CD14-positive monocyte (primary cell): Measurements from ENCODE around the gene VARS1. TPM values are rescaled to one million over a fixed set of nuclear protein-coding genes. Genes with fewer than 3 reads are reported as not detected.
A peak's percentile ranks its signal among the peaks of the same experiment; 100 is the strongest.

ENCODE experiments used
- DNase-seq, 3 donors: peaks; one replicate each; pipeline ENCODE4 v3.0.0-alpha.2; 2011 to 2022
- H2AFZ ChIP-seq: 2 replicates; pipeline ENCODE4 v1.6.0; 2012; ENCODE audit warnings: mild to moderate bottlenecking, low read depth, low read length, inconsistent platforms; ENCODE audit not compliant: insufficient read depth, poor library complexity, severe bottlenecking
- H3K27ac ChIP-seq, 2 donors: 1 replicate in 1 of 2; 2 replicates in 1 of 2; pipeline ENCODE4 v1.5.1; 2012 to 2013; ENCODE audit warnings: low read length in 2 of 2, control low read depth in 1 of 2, inconsistent platforms in 1 of 2, low read depth in 1 of 2, mild to moderate bottlenecking in 1 of 2
- H3K27me3 ChIP-seq, 2 donors: one replicate each; pipeline versions ENCODE4 v1.6.0 to v1.6.1; 2011 to 2013; ENCODE audit warnings: low read length in 2 of 2; ENCODE audit not compliant: control insufficient read depth in 2 of 2, insufficient read depth in 2 of 2
- H3K36me3 ChIP-seq, 2 donors: replicated peaks in 1 of 2; 1 replicate in 1 of 2; 2 replicates in 1 of 2; pipeline versions ENCODE4 v1.5.1 to v1.6.1; 2012 to 2013; ENCODE audit warnings: low read length in 2 of 2, control low read depth in 1 of 2, inconsistent platforms in 1 of 2, mild to moderate bottlenecking in 1 of 2; ENCODE audit not compliant: insufficient read depth in 2 of 2, control insufficient read depth in 1 of 2
- H3K4me1 ChIP-seq, 2 donors: 1 replicate in 1 of 2; 2 replicates in 1 of 2; pipeline versions ENCODE4 v1.5.1 to v1.6.1; 2012 to 2013; ENCODE audit warnings: low read length in 2 of 2, control low read depth in 1 of 2, inconsistent platforms in 1 of 2, mild to moderate bottlenecking in 1 of 2, moderate library complexity in 1 of 2; ENCODE audit not compliant: insufficient read depth in 2 of 2, control insufficient read depth in 1 of 2
- H3K4me2 ChIP-seq: replicated peaks from 2 replicates; pipeline ENCODE3; 2012; ENCODE audit warnings: low read length, moderate library complexity, mild to moderate bottlenecking; ENCODE audit not compliant: poor library complexity, severe bottlenecking; ENCODE audit errors: extremely low read depth
- H3K4me3 ChIP-seq, 3 experiments: fragments of 200-600 bp in 1 of 3; sonication (generic) in 1 of 3; replicated peaks in 1 of 3; 1 replicate in 2 of 3; 2 replicates in 1 of 3; pipeline ENCODE4 v1.5.1; 2011 to 2013; ENCODE audit warnings: low read length in 3 of 3, mild to moderate bottlenecking in 3 of 3, control low read depth in 2 of 3, low read depth in 2 of 3, inconsistent platforms in 1 of 3, moderate library complexity in 1 of 3
- H3K79me2 ChIP-seq: 2 replicates; pipeline ENCODE4 v1.6.0; 2012; ENCODE audit warnings: mild to moderate bottlenecking, control low read depth, inconsistent platforms, low read length, moderate library complexity; ENCODE audit not compliant: insufficient read depth
- H3K9ac ChIP-seq: 2 replicates; pipeline ENCODE4 v1.6.0; 2017; ENCODE audit warnings: low read length, mild to moderate bottlenecking; ENCODE audit not compliant: insufficient read depth, poor library complexity, severe bottlenecking
- H3K9me3 ChIP-seq, 2 donors: replicated peaks in 1 of 2; 1 replicate in 1 of 2; 2 replicates in 1 of 2; pipeline versions ENCODE4 v1.5.1 to v1.6.1; 2012 to 2013; ENCODE audit warnings: low read length in 2 of 2, control low read depth in 1 of 2; ENCODE audit not compliant: control insufficient read depth in 1 of 2, insufficient read depth in 1 of 2
- H4K20me1 ChIP-seq: 2 replicates; pipeline ENCODE4 v1.6.0; 2012; ENCODE audit warnings: mild to moderate bottlenecking, low read length, control low read depth, moderate library complexity; ENCODE audit not compliant: insufficient read depth
- H3K27ac Mint-ChIP-seq, 7 donors: one replicate each; pipeline ENCODE4 v1.8.0; 2020; ENCODE audit warnings: mild to moderate bottlenecking in 7 of 7, mixed read lengths in 7 of 7, moderate library complexity in 6 of 7, inconsistent platforms in 2 of 7
- H3K27me3 Mint-ChIP-seq, 3 donors: one replicate each; pipeline ENCODE4 v1.8.0; 2021 to 2022; ENCODE audit warnings: low read depth in 3 of 3, mild to moderate bottlenecking in 3 of 3, mixed read lengths in 3 of 3, moderate library complexity in 3 of 3, inconsistent platforms in 1 of 3
- H3K36me3 Mint-ChIP-seq, 2 donors: one replicate each; pipeline ENCODE4 v1.8.0; 2020; ENCODE audit warnings: mixed read lengths in 2 of 2, inconsistent platforms in 1 of 2, mild to moderate bottlenecking in 1 of 2
- H3K4me1 Mint-ChIP-seq: one replicate; pipeline ENCODE4 v1.8.0; 2020; ENCODE audit warnings: mild to moderate bottlenecking, mixed read lengths
- H3K4me3 Mint-ChIP-seq, 2 donors: one replicate each; pipeline ENCODE4 v1.8.0; 2020; ENCODE audit warnings: mild to moderate bottlenecking in 2 of 2, mixed read lengths in 2 of 2, moderate library complexity in 1 of 2
- H3K9me3 Mint-ChIP-seq, 7 donors: one replicate each; pipeline ENCODE4 v1.8.0; 2020 to 2022; ENCODE audit warnings: mixed read lengths in 7 of 7, mild to moderate bottlenecking in 6 of 7, moderate library complexity in 6 of 7, inconsistent platforms in 2 of 7
- CTCF ChIP-seq: fragments of 200-600 bp; IDR thresholded peaks from one replicate; pipeline ENCODE4 v1.8.0; 2022; ENCODE audit warnings: antibody characterized with exemption, mild to moderate bottlenecking
- WGBS: methylation state at CpG from one replicate; pipeline ENCODE4 v1.1.5; 2013; ENCODE audit warnings: missing lambda C conversion rate; ENCODE audit not compliant: insufficient coverage; 5-methylcytosine and 5-hydroxymethylcytosine counted together
- intact Hi-C, 2 donors: fragments of 100-400 bp; cut with micrococcal nuclease; formaldehyde crosslinking; loops; one replicate each; pipeline versions ENCODE4 v1.15.0 to v1.15.1; 2023
- polyA plus RNA-seq, 3 donors: library from polyadenylated mRNA; depleted of rRNA in 1 of 3; unstranded in 2 of 3; stranded (reverse) in 1 of 3; fragments of 300-500 nt in 2 of 3; fragments of >200 nt in 1 of 3; fragmentation: Illumina TruSeq in 2 of 3; gene quantifications; 1 replicate in 2 of 3; 2 replicates in 1 of 3; pipeline ENCODE4 v1.2.3, GENCODE V29; 2012 to 2021

VARS1 gene
- polyA plus RNA-seq, 3 donors, result 22.2 to 28.9 (median 27.3) TPM

GRCh38 chr6:31762356-31762755 lies 33.2 kb downstream of the VARS1 start, which contains the start of gene SAPCD1:
Gene SAPCD1, plus strand, starts transcription at chr6:31762656. Its CDS starts 399 bp downstream, at chr6:31763055.
- no peak for DNase-seq
- no peak within 1 kb of the TSS for H3K4me3 ChIP-seq
- WGBS, result 67% methylated on average over 1 of the region's 4 CpGs
- Mint-ChIP-seq H3K27ac (peak within 1 kb of the TSS in 5 of 7 donors; percentile 15 to 31 (median 21)), H3K9me3 (no peaks in the 10 kb centered on the region), H3K36me3 (peaks cover 37 to 56% of the 10 kb centered on the region in 2 donors), H3K4me1 (peaks cover 5% of the 10 kb centered on the region), H3K4me3 (no peak within 1 kb of the TSS), H3K27me3 (peaks cover 1 to 11% (median 1%) of the 10 kb centered on the region in 3 donors)
- no peak for TF ChIP-seq CTCF
- H3K9me3 ChIP-seq, result no peaks in the 10 kb centered on the region
- no peaks in the 10 kb centered on the region for H3K27me3 ChIP-seq
- H3K27ac ChIP-seq, result no peak within 1 kb of the TSS
- no peak within 1 kb of the TSS for H3K9ac ChIP-seq
- intact Hi-C loops, result no loop called here
- H3K79me2 ChIP-seq, result no peaks in the 10 kb centered on the region
- no peak within 1 kb of the TSS for H2AFZ ChIP-seq
- peaks cover 2% of the 10 kb centered on the region in 2 donors for H3K4me1 ChIP-seq
- no peak within 1 kb of the TSS for H3K4me2 ChIP-seq
- H4K20me1 ChIP-seq, result no peaks in the 10 kb centered on the region
- peaks cover 18 to 50% of the 10 kb centered on the region in 2 donors for H3K36me3 ChIP-seq

GRCh38 chr6:31761343-31761742 lies 34.2 kb downstream of the VARS1 start:
- H3K4me3 ChIP-seq, result no peak overlapping the region
- H3K27me3 Mint-ChIP-seq, result peaks cover 1 to 10% (median 1%) of the 10 kb centered on the region in 3 donors
- intact Hi-C loops, result no loop called here
- no peak for TF ChIP-seq CTCF
- H3K9me3 ChIP-seq, result no peaks in the 10 kb centered on the region
- H3K4me1 ChIP-seq, result no peaks in the 10 kb centered on the region
- H4K20me1 ChIP-seq, result no peaks in the 10 kb centered on the region
- H3K36me3 Mint-ChIP-seq, result peaks cover 37 to 56% of the 10 kb centered on the region in 2 donors
- no peaks in the 10 kb centered on the region for H3K4me1 Mint-ChIP-seq
- no peaks in the 10 kb centered on the region for H3K27me3 ChIP-seq
- peaks cover 18 to 50% of the 10 kb centered on the region in 2 donors for H3K36me3 ChIP-seq
- H3K4me3 Mint-ChIP-seq, result no peak overlapping the region
- H2AFZ ChIP-seq, result no peak overlapping the region
- no peaks in the 10 kb centered on the region for H3K79me2 ChIP-seq
- no peaks in the 10 kb centered on the region for H3K9me3 Mint-ChIP-seq
- DNase-seq, result no peak
- no peak overlapping the region for H3K4me2 ChIP-seq
- H3K9ac ChIP-seq, result no peak overlapping the region
- no peak overlapping the region for H3K27ac Mint-ChIP-seq
- WGBS, result 93% methylated on average over 6 of the region's 8 CpGs
- H3K27ac ChIP-seq, result no peak overlapping the region
